GM12891 (cell line): ENCODE data around the gene ZNF865.

Experiments
- POLR2A ChIP-seq: IDR thresholded peaks from 2 replicates; pipeline ENCODE4 v1.6.1; 2011; ENCODE audit warnings: low read depth, low read length, control low read depth
- POLR2AphosphoS5 ChIP-seq: IDR thresholded peaks from 2 replicates; pipeline ENCODE4 v1.6.1; 2011; ENCODE audit warnings: low read depth, low read length, control low read depth
- TAF1 ChIP-seq: IDR thresholded peaks from 2 replicates; pipeline ENCODE4 v1.6.1; 2011; ENCODE audit warnings: low read depth, low read length, control low read depth

- TF ChIP-seq POLR2A: no peak
- TF ChIP-seq POLR2AphosphoS5: no peak
- no peak for TF ChIP-seq TAF1
Observed at GRCh38 chr19:55661826-55662225, 56.4 kb downstream of the ZNF865 start.
